Measurements from ENCODE around the gene MLIP. TPM values are rescaled to one million over a fixed set of nuclear protein-coding genes. Genes with fewer than 3 reads are reported as not detected.

Gene MLIP
- total RNA-seq, 1 donor from 2014 or later, result 8.5 TPM

- ATAC-seq, result no peak
These were observed 14.4 kb upstream of the MLIP start for GRCh38 chr6:54096811-54097210.

GRCh38 chr6:54097753-54098152, 13.5 kb upstream of the MLIP start:
- no peak for ATAC-seq

GRCh38 chr6:54098450-54099044, 12.7 kb upstream of the MLIP start:
- no peak for ATAC-seq

GRCh38 chr6:54099225-54099624, 12.0 kb upstream of the MLIP start:
- ATAC-seq, result no peak

GRCh38 chr6:54100411-54101006, 10.7 kb upstream of the MLIP start:
- no peak for ATAC-seq

GRCh38 chr6:54102238-54102637, 9.0 kb upstream of the MLIP start:
- no peak for ATAC-seq

- no peak for ATAC-seq
These were observed 7.7 kb upstream of the MLIP start for GRCh38 chr6:54103497-54103896.

- ATAC-seq, result no peak
These were observed 4.5 kb upstream of the MLIP start for GRCh38 chr6:54106727-54107126.

- ATAC-seq, result peak; percentile 35
These were observed 3.7 kb upstream of the MLIP start for GRCh38 chr6:54107470-54108090.

- ATAC-seq, result no peak
These were observed 3.0 kb upstream of the MLIP start for GRCh38 chr6:54108271-54108670.

GRCh38 chr6:54109586-54109985, 1.7 kb upstream of the MLIP start:
- no peak for ATAC-seq

- no peak for ATAC-seq
These were observed 958 bp downstream of the MLIP start for GRCh38 chr6:54112151-54112650.

- ATAC-seq, result peak; percentile 67
These were observed 3.7 kb downstream of the MLIP start for GRCh38 chr6:54114991-54115390.

GRCh38 chr6:54115966-54116365, 4.7 kb downstream of the MLIP start:
- peak; percentile 73 for ATAC-seq

- no peak for ATAC-seq
These were observed 6.9 kb downstream of the MLIP start for GRCh38 chr6:54118117-54118516.

- no peak for ATAC-seq
These were observed 14.2 kb downstream of the MLIP start for GRCh38 chr6:54125493-54125892.

- no peak for ATAC-seq
These were observed 18.9 kb downstream of the MLIP start for GRCh38 chr6:54130179-54130578.

GRCh38 chr6:54132587-54132986, 21.3 kb downstream of the MLIP start:
- no peak for ATAC-seq

GRCh38 chr6:54133186-54133585, 21.9 kb downstream of the MLIP start:
- no peak for ATAC-seq

- no peak for ATAC-seq
These were observed 23.7 kb downstream of the MLIP start for GRCh38 chr6:54134935-54135334.

- no peak for ATAC-seq
These were observed 24.6 kb downstream of the MLIP start for GRCh38 chr6:54135665-54136369.

- no peak for ATAC-seq
These were observed 27.6 kb downstream of the MLIP start for GRCh38 chr6:54138795-54139194.

- ATAC-seq, result no peak
These were observed 29.6 kb downstream of the MLIP start for GRCh38 chr6:54140811-54141210.
